ENCODE measurements around the gene CCDC187. TPM values are rescaled to one million over a fixed set of nuclear protein-coding genes. Genes with fewer than 3 reads are reported as not detected.

Gene CCDC187
- total and polyA plus RNA-seq, 2 of the 13 experiments (the other 11 are each of a cell fraction or from before 2014, with no cell fraction given) = 0.03 to 0.13 TPM

DNA sequence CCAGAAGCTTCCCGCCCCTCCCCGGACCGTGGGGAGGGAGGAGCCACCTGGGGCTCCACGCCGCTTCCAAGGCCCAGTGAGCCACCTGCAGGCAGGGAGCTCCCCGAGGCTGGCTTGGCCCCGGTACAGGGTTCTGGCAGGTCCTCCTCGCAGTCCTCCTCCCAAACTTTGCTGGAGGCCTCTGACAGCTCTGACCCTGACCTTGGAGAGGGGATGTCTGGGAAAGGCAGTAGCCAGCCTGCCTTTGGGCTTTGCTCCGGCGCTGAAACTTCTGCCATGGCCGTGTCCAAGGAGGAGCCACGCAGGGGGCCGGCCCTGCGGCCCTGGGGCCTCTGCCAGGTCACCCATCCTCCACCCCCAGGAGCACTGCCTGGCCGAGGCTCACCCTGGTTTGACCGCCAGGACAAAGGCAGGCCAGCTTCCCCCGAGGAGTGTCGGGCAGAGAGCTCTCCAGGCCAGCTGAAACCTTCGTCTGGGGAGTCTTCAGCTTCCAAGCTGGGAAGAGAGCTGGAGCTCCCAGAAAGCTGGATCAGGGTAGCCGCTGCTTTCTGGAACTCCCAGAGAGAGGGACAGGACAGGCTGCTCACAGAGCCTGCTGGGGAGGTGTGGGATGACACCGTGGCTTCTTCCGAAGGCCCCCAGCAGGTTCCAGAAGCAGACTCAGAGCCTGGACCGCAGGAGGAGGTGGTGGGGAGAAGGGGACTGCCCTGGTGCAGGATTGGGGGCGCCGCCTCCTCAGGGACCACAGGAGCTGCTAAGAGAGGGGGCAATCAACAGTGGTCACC, 49.3 kb downstream of the CCDC187 start (continued):
- TF ChIP-seq, protein P1, sequence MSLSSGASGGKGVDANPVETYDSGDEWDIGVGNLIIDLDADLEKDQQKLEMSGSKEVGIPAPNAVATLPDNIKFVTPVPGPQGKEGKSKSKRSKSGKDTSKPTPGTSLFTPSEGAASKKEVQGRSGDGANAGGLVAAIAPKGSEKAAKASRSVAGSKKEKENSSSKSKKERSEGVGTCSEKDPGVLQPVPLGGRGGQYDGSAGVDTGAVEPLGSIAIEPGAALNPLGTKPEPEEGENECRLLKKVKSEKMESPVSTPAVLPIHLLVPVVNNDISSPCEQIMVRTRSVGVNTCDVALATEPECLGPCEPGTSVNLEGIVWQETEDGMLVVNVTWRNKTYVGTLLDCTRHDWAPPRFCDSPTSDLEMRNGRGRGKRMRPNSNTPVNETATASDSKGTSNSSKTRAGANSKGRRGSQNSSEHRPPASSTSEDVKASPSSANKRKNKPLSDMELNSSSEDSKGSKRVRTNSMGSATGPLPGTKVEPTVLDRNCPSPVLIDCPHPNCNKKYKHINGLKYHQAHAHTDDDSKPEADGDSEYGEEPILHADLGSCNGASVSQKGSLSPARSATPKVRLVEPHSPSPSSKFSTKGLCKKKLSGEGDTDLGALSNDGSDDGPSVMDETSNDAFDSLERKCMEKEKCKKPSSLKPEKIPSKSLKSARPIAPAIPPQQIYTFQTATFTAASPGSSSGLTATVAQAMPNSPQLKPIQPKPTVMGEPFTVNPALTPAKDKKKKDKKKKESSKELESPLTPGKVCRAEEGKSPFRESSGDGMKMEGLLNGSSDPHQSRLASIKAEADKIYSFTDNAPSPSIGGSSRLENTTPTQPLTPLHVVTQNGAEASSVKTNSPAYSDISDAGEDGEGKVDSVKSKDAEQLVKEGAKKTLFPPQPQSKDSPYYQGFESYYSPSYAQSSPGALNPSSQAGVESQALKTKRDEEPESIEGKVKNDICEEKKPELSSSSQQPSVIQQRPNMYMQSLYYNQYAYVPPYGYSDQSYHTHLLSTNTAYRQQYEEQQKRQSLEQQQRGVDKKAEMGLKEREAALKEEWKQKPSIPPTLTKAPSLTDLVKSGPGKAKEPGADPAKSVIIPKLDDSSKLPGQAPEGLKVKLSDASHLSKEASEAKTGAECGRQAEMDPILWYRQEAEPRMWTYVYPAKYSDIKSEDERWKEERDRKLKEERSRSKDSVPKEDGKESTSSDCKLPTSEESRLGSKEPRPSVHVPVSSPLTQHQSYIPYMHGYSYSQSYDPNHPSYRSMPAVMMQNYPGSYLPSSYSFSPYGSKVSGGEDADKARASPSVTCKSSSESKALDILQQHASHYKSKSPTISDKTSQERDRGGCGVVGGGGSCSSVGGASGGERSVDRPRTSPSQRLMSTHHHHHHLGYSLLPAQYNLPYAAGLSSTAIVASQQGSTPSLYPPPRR (CRISPR knock-in tag; IDR thresholded peaks at IDR 0.05; ENCODE audit: borderline replicate concordance) = no peak
- TF ChIP-seq, protein P2, sequence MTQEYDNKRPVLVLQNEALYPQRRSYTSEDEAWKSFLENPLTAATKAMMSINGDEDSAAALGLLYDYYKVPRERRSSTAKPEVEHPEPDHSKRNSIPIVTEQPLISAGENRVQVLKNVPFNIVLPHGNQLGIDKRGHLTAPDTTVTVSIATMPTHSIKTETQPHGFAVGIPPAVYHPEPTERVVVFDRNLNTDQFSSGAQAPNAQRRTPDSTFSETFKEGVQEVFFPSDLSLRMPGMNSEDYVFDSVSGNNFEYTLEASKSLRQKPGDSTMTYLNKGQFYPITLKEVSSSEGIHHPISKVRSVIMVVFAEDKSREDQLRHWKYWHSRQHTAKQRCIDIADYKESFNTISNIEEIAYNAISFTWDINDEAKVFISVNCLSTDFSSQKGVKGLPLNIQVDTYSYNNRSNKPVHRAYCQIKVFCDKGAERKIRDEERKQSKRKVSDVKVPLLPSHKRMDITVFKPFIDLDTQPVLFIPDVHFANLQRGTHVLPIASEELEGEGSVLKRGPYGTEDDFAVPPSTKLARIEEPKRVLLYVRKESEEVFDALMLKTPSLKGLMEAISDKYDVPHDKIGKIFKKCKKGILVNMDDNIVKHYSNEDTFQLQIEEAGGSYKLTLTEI (CRISPR knock-in tag; conservative IDR thresholded peaks at IDR 0.05) = no peak
- TF ChIP-seq, protein P3, sequence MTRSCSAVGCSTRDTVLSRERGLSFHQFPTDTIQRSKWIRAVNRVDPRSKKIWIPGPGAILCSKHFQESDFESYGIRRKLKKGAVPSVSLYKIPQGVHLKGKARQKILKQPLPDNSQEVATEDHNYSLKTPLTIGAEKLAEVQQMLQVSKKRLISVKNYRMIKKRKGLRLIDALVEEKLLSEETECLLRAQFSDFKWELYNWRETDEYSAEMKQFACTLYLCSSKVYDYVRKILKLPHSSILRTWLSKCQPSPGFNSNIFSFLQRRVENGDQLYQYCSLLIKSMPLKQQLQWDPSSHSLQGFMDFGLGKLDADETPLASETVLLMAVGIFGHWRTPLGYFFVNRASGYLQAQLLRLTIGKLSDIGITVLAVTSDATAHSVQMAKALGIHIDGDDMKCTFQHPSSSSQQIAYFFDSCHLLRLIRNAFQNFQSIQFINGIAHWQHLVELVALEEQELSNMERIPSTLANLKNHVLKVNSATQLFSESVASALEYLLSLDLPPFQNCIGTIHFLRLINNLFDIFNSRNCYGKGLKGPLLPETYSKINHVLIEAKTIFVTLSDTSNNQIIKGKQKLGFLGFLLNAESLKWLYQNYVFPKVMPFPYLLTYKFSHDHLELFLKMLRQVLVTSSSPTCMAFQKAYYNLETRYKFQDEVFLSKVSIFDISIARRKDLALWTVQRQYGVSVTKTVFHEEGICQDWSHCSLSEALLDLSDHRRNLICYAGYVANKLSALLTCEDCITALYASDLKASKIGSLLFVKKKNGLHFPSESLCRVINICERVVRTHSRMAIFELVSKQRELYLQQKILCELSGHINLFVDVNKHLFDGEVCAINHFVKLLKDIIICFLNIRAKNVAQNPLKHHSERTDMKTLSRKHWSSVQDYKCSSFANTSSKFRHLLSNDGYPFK (CRISPR knock-in tag; IDR thresholded peaks at IDR 0.05; ENCODE audit: borderline replicate concordance) = peak; percentile 60; the same call in 1 of the 2 replicates
- no peak for TF ChIP-seq ZNF570 (CRISPR knock-in tag; IDR thresholded peaks at IDR 0.05; ENCODE audit: borderline replicate concordance)
- TF ChIP-seq ZNF235 (CRISPR knock-in tag; IDR thresholded peaks at IDR 0.05; ENCODE audit: borderline replicate concordance) = no peak
- TF ChIP-seq ZMAT3 (CRISPR knock-in tag; conservative IDR thresholded peaks at IDR 0.05) = no peak
- no peak for TF ChIP-seq ZNF572 (CRISPR knock-in tag; IDR thresholded peaks at IDR 0.05)
- TF ChIP-seq, protein P4, sequence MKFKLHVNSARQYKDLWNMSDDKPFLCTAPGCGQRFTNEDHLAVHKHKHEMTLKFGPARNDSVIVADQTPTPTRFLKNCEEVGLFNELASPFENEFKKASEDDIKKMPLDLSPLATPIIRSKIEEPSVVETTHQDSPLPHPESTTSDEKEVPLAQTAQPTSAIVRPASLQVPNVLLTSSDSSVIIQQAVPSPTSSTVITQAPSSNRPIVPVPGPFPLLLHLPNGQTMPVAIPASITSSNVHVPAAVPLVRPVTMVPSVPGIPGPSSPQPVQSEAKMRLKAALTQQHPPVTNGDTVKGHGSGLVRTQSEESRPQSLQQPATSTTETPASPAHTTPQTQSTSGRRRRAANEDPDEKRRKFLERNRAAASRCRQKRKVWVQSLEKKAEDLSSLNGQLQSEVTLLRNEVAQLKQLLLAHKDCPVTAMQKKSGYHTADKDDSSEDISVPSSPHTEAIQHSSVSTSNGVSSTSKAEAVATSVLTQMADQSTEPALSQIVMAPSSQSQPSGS (CRISPR knock-in tag; IDR thresholded peaks at IDR 0.05) = no peak
- TF ChIP-seq, protein P5, sequence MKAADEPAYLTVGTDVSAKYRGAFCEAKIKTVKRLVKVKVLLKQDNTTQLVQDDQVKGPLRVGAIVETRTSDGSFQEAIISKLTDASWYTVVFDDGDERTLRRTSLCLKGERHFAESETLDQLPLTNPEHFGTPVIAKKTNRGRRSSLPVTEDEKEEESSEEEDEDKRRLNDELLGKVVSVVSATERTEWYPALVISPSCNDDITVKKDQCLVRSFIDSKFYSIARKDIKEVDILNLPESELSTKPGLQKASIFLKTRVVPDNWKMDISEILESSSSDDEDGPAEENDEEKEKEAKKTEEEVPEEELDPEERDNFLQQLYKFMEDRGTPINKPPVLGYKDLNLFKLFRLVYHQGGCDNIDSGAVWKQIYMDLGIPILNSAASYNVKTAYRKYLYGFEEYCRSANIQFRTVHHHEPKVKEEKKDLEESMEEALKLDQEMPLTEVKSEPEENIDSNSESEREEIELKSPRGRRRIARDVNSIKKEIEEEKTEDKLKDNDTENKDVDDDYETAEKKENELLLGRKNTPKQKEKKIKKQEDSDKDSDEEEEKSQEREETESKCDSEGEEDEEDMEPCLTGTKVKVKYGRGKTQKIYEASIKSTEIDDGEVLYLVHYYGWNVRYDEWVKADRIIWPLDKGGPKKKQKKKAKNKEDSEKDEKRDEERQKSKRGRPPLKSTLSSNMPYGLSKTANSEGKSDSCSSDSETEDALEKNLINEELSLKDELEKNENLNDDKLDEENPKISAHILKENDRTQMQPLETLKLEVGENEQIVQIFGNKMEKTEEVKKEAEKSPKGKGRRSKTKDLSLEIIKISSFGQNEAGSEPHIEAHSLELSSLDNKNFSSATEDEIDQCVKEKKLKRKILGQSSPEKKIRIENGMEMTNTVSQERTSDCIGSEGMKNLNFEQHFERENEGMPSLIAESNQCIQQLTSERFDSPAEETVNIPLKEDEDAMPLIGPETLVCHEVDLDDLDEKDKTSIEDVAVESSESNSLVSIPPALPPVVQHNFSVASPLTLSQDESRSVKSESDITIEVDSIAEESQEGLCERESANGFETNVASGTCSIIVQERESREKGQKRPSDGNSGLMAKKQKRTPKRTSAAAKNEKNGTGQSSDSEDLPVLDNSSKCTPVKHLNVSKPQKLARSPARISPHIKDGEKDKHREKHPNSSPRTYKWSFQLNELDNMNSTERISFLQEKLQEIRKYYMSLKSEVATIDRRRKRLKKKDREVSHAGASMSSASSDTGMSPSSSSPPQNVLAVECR (CRISPR knock-in tag; IDR thresholded peaks at IDR 0.05; ENCODE audit: borderline replicate concordance) = peak; percentile 47; the same call in 1 of the 2 replicates
- no peak for TF ChIP-seq ZNF777 (CRISPR knock-in tag; IDR thresholded peaks at IDR 0.05)
- no peak for TF ChIP-seq NR2F6 (IDR thresholded peaks at IDR 0.05)
- TF ChIP-seq NR2F6 (CRISPR knock-in tag; IDR thresholded peaks at IDR 0.05) = 0 out of 2 replicates have a peak, but pooled peaks have one; percentile 21
- 0 out of 2 replicates have a peak, but pooled peaks have one; percentile 12 for TF ChIP-seq FOSL2 (CRISPR knock-in tag; IDR thresholded peaks at IDR 0.05)
